Hepatocyte (in vitro differentiated cells): ENCODE measurements around the gene STIM1.

Experiments used
- CTCF ChIP-seq: fragments of 200-600 bp; sonication (generic); IDR thresholded peaks from 2 replicates; pipeline ENCODE4 v1.5.1; 2016; ENCODE audit warnings: antibody characterized with exemption, mild to moderate bottlenecking; ENCODE audit not compliant: poor library complexity
- EZH2 ChIP-seq: fragments of 200-600 bp; sonication (generic); IDR thresholded peaks from 2 replicates; pipeline ENCODE4 v1.6.1; 2016; ENCODE audit warnings: antibody characterized with exemption, mild to moderate bottlenecking, borderline replicate concordance

DNA sequence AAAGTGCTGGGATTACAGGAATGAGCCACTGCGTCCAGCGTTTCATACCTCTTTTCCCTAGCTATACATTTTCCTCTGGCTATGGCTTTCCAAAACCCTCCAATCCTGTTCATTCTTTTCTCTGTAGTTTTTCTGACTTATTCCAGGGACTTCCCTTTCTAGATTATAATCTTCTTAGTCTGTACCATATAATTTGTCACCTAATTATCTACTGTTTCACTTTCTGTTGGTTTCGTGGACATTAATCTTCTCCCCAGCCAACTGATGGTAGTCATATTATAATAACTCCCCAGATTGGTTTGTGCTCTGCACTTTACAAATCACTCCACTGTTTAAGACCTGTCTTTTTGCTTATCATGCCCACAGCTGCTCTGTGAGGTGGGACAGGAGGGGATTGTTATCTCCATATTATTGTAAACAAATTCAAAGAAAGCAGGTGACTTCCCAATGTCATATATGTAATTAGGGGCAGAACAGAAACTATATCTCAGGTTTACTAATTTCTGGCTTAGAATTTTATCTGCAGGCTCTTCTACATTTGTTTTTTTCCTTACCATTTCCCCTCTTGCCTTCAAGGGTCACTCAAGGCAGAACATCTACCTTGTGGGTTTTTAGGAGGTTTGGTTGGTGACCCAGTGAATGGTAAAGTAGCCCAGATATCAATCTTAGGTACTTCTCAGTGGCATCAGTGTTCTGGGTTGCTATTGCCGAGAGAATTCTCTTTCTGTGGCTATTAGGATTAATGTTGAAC lies 23.9 kb downstream of the STIM1 start:
- TF ChIP-seq CTCF, result no peak
- TF ChIP-seq EZH2, result no peak
